Measurements from ENCODE around the gene CCNH.

The CCNH gene

DNA sequence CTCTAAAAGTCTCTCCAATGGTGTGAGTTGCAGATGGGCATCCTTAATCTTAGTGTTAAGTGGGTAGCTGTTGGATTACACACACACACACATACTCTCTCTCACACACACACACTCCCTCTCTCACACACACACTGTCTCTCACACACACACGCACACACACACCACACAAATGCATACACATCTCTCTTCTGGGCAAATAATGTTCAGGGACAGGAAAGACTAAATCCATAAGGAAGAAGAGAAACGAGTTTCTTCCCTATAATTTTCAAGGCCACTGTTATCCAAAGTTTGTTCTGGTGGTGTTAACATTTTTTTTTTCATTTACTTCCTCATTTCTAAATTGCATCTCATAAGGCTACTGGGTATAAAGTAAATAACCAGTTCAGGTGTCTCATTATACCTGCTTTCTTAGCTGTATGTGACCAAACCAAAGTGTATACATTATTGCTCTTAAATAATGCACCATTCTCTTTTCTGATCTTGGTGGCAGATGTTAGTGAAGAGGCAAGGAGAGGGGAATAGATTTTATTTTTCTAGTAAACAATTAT lies 22.5 kb upstream of the CCNH start:
- no peak overlapping the region for H3K9ac ChIP-seq (ENCODE audit: insufficient read length, low read depth)
- DNase-seq (ENCODE audit: low read depth, low spot score): no peak
- no peaks in the 10 kb centered on the region for H3K36me3 ChIP-seq (ENCODE audit: insufficient read depth, insufficient read length, low read length)
- no peaks in the 10 kb centered on the region for H3K4me1 ChIP-seq (ENCODE audit: insufficient read depth, insufficient read length)
- no peaks in the 10 kb centered on the region for H3K27me3 ChIP-seq (ENCODE audit: insufficient read depth, insufficient read length)
- no peaks in the 10 kb centered on the region for H3K9me3 ChIP-seq (ENCODE audit: insufficient read depth, low read length)
- H3K4me3 ChIP-seq (ENCODE audit: insufficient read length, low read depth): no peak overlapping the region
- TF ChIP-seq ZNF274 (IDR thresholded peaks at IDR 0.05; ENCODE audit: low read depth, low read length) (no peak), SUZ12 (IDR thresholded peaks at IDR 0.05; ENCODE audit: extremely low read depth, insufficient read depth, insufficient read length) (no peak), YY1 (IDR thresholded peaks at IDR 0.05; ENCODE audit: insufficient read depth, insufficient read length) (no peak)

DNA sequence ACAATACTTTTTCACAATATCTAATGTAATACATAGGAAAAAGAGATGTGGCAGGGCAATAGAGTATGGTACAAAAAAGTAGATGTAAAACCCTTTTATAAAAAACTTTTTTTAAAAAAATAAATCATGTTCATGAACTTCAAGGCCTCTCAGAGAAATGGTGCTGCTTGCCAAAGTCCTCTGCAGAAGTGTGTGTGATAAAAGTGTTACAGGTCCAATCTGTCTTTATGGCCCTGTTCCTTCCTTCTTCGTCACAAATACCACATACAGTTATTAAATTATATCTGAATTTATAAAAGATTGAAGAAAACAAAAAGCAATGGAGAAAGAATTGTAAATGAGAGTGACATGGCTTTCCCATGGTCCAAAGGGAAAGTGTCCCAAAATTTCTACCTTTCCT lies 21.7 kb upstream of the CCNH start:
- Histone ChIP-seq H3K4me3 (ENCODE audit: insufficient read length, low read depth) (no peak overlapping the region), H3K9me3 (ENCODE audit: insufficient read depth, low read length) (no peaks in the 10 kb centered on the region), H3K36me3 (ENCODE audit: insufficient read depth, insufficient read length, low read length) (no peaks in the 10 kb centered on the region), H3K9ac (ENCODE audit: insufficient read length, low read depth) (no peak overlapping the region), H3K4me1 (ENCODE audit: insufficient read depth, insufficient read length) (no peaks in the 10 kb centered on the region), H3K27me3 (ENCODE audit: insufficient read depth, insufficient read length) (no peaks in the 10 kb centered on the region)
- no peak for TF ChIP-seq YY1 (IDR thresholded peaks at IDR 0.05; ENCODE audit: insufficient read depth, insufficient read length)
- TF ChIP-seq SUZ12 (IDR thresholded peaks at IDR 0.05; ENCODE audit: extremely low read depth, insufficient read depth, insufficient read length): no peak
- TF ChIP-seq ZNF274 (IDR thresholded peaks at IDR 0.05; ENCODE audit: low read depth, low read length): no peak
- DNase-seq (ENCODE audit: low read depth, low spot score): no peak

DNA sequence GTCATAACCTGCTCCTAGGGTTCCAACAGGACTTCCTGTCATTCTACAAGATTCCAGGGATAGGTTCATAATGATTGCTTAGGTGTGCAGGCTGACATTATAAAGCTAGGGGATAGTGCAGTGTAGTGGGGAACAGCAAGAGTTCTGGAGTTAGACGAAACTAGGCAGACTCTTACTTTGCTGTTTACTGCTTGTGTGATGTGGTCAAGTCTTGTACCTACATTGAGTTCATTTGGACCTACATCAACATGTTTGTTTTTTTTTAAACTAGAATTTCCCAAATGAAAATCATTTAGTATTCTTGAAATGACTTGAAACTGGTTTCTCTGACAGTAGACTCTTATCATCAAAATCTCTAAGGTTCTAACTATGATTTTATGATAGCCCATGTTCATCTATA lies 21.2 kb upstream of the CCNH start:
- no peak for DNase-seq (ENCODE audit: low read depth, low spot score)
- H3K9me3 ChIP-seq (ENCODE audit: insufficient read depth, low read length): no peaks in the 10 kb centered on the region
- H3K4me3 ChIP-seq (ENCODE audit: insufficient read length, low read depth): no peak overlapping the region
- no peak overlapping the region for H3K9ac ChIP-seq (ENCODE audit: insufficient read length, low read depth)
- TF ChIP-seq SUZ12 (IDR thresholded peaks at IDR 0.05; ENCODE audit: extremely low read depth, insufficient read depth, insufficient read length) (no peak), YY1 (IDR thresholded peaks at IDR 0.05; ENCODE audit: insufficient read depth, insufficient read length) (no peak), ZNF274 (IDR thresholded peaks at IDR 0.05; ENCODE audit: low read depth, low read length) (no peak)
- H3K4me1 ChIP-seq (ENCODE audit: insufficient read depth, insufficient read length): no peaks in the 10 kb centered on the region
- H3K36me3 ChIP-seq (ENCODE audit: insufficient read depth, insufficient read length, low read length): no peaks in the 10 kb centered on the region
- no peaks in the 10 kb centered on the region for H3K27me3 ChIP-seq (ENCODE audit: insufficient read depth, insufficient read length)

DNA sequence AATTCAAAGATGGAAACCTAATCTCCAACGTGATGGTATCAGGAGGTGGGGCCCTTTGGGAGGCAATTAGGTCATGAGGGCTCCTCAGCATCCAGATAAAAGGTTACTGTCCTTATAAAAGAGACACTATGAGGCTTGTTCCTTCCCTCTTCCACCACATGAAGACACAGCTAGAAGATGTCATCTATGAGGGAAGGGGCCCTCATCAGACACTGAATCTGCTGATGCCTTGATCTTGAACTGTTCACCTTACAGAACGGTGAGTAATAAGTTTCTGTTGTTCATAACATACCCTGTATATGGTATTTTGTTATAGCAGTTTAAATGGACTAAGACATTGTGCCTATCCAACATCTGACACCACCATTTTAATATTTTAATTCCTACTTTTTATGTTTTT lies 19.7 kb upstream of the CCNH start:
- no peaks in the 10 kb centered on the region for H3K9me3 ChIP-seq (ENCODE audit: insufficient read depth, low read length)
- H3K36me3 ChIP-seq (ENCODE audit: insufficient read depth, insufficient read length, low read length): no peaks in the 10 kb centered on the region
- no peak for DNase-seq (ENCODE audit: low read depth, low spot score)
- H3K27me3 ChIP-seq (ENCODE audit: insufficient read depth, insufficient read length): no peaks in the 10 kb centered on the region
- no peak overlapping the region for H3K4me3 ChIP-seq (ENCODE audit: insufficient read length, low read depth)
- no peak overlapping the region for H3K9ac ChIP-seq (ENCODE audit: insufficient read length, low read depth)
- H3K4me1 ChIP-seq (ENCODE audit: insufficient read depth, insufficient read length): no peaks in the 10 kb centered on the region
- TF ChIP-seq YY1 (IDR thresholded peaks at IDR 0.05; ENCODE audit: insufficient read depth, insufficient read length) (no peak), SUZ12 (IDR thresholded peaks at IDR 0.05; ENCODE audit: extremely low read depth, insufficient read depth, insufficient read length) (no peak), ZNF274 (IDR thresholded peaks at IDR 0.05; ENCODE audit: low read depth, low read length) (no peak)

DNA sequence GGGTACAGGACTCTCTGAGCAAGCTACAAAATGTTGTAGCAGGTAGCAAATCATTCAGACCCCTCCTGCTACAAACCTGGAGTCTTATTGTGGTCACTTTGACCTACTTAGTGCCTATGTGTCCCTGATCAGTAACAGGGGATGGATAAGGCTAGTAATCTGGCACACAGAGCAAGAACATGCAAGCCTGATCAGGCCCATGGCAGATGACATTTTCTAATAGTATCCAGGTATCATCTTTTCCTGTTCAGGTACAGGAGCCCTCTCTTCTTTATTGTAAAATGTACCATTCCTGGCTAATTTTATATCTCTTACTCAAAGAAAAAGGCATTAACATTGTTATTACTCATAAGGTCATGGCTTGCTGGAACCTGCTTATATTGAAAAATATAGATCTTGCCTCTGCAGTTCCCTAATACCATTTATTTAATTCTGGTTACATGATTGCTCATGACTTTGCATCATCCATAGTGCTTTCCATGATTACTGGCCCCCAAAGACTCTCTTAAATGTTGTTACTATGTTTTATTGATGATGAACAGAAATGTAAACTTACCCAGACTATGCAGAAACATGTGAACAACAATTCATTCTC lies 18.2 kb upstream of the CCNH start:
- DNase-seq (ENCODE audit: low read depth, low spot score): no peak
- Histone ChIP-seq H3K4me3 (ENCODE audit: insufficient read length, low read depth) (no peak overlapping the region), H3K4me1 (ENCODE audit: insufficient read depth, insufficient read length) (no peaks in the 10 kb centered on the region), H3K27me3 (ENCODE audit: insufficient read depth, insufficient read length) (no peaks in the 10 kb centered on the region), H3K36me3 (ENCODE audit: insufficient read depth, insufficient read length, low read length) (no peaks in the 10 kb centered on the region), H3K9ac (ENCODE audit: insufficient read length, low read depth) (no peak overlapping the region), H3K9me3 (ENCODE audit: insufficient read depth, low read length) (no peaks in the 10 kb centered on the region)
- TF ChIP-seq YY1 (IDR thresholded peaks at IDR 0.05; ENCODE audit: insufficient read depth, insufficient read length) (no peak), SUZ12 (IDR thresholded peaks at IDR 0.05; ENCODE audit: extremely low read depth, insufficient read depth, insufficient read length) (no peak), ZNF274 (IDR thresholded peaks at IDR 0.05; ENCODE audit: low read depth, low read length) (no peak)

DNA sequence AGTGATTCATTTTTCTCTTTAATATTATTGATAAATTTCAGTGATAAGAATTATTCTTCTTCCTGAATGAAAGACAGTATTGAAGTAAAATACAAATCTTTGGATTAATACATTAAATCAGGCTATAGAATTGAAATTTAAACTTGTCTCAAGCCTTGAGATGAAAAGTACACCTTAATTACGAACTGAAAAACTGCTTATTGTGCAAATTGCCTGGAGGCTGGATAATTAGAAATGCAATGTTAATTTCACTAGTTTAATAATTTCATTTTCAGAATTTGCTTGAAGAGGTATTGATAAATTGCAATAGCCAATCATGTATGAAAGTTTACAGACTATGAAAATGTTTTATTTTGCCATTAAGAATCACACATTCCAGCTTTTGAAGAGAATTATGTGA lies 11.0 kb upstream of the CCNH start:
- DNase-seq (ENCODE audit: low read depth, low spot score): no peak
- Histone ChIP-seq H3K36me3 (ENCODE audit: insufficient read depth, insufficient read length, low read length) (no peaks in the 10 kb centered on the region), H3K4me3 (ENCODE audit: insufficient read length, low read depth) (no peak overlapping the region), H3K9ac (ENCODE audit: insufficient read length, low read depth) (no peak overlapping the region), H3K4me1 (ENCODE audit: insufficient read depth, insufficient read length) (no peaks in the 10 kb centered on the region), H3K9me3 (ENCODE audit: insufficient read depth, low read length) (no peaks in the 10 kb centered on the region), H3K27me3 (ENCODE audit: insufficient read depth, insufficient read length) (no peaks in the 10 kb centered on the region)
- TF ChIP-seq YY1 (IDR thresholded peaks at IDR 0.05; ENCODE audit: insufficient read depth, insufficient read length) (no peak), SUZ12 (IDR thresholded peaks at IDR 0.05; ENCODE audit: extremely low read depth, insufficient read depth, insufficient read length) (no peak), ZNF274 (IDR thresholded peaks at IDR 0.05; ENCODE audit: low read depth, low read length) (no peak)

DNA sequence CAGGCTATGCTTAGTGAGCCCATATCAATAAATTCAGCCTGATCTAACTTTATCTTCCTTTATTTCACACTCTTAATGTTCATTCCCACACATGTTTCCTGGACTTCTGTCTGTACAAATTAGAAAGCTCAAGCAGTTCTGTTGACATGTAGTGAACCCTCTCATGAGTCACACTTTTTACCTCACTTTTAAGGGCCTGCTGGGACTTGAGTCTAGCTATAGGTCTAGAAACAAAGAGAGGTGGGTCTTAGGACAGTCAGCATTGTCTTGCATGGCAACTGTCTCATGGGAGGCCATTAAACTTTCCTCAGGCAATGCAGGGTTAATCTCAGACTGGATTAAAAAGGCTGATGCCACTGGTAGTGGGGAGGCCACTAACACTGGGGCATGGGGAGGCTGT lies 8.6 kb upstream of the CCNH start:
- no peaks in the 10 kb centered on the region for H3K36me3 ChIP-seq (ENCODE audit: insufficient read depth, insufficient read length, low read length)
- no peak for DNase-seq (ENCODE audit: low read depth, low spot score)

More for the DNA sequence above, 8.6 kb upstream of the CCNH start:
- Histone ChIP-seq H3K4me1 (ENCODE audit: insufficient read depth, insufficient read length) (no peaks in the 10 kb centered on the region), H3K9me3 (ENCODE audit: insufficient read depth, low read length) (no peaks in the 10 kb centered on the region), H3K4me3 (ENCODE audit: insufficient read length, low read depth) (no peak overlapping the region), H3K27me3 (ENCODE audit: insufficient read depth, insufficient read length) (no peaks in the 10 kb centered on the region), H3K9ac (ENCODE audit: insufficient read length, low read depth) (no peak overlapping the region)
- TF ChIP-seq ZNF274 (IDR thresholded peaks at IDR 0.05; ENCODE audit: low read depth, low read length): no peak
- TF ChIP-seq YY1 (IDR thresholded peaks at IDR 0.05; ENCODE audit: insufficient read depth, insufficient read length): no peak
- no peak for TF ChIP-seq SUZ12 (IDR thresholded peaks at IDR 0.05; ENCODE audit: extremely low read depth, insufficient read depth, insufficient read length)

Data from NT2/D1 (cell line).